HEK293 (cell line): ENCODE results near the gene CLCF1.
A peak's percentile ranks its signal among the peaks of the same experiment; 100 is the strongest.

ENCODE experiments used
- BCL11A ChIP-seq: fragments of 450-650 bp; formaldehyde crosslinking; IDR thresholded peaks from 2 replicates; pipeline ENCODE4 v1.5.1; 2016; ENCODE audit warnings: low read depth, missing biosample characterization, missing genetic modification characterization
- GFI1B ChIP-seq: fragments of 450-650 bp; formaldehyde crosslinking; IDR thresholded peaks from 2 replicates; pipeline ENCODE4 v1.5.1; 2016; ENCODE audit warnings: missing biosample characterization, missing genetic modification characterization
- IKZF3 ChIP-seq: fragments of 450-650 bp; IDR thresholded peaks from 2 replicates; pipeline ENCODE4 v1.5.0; 2018; ENCODE audit warnings: missing biosample characterization, mild to moderate bottlenecking, missing genetic modification characterization, moderate library complexity
- KLF8 ChIP-seq: fragments of 450-650 bp; formaldehyde crosslinking; IDR thresholded peaks from 2 replicates; pipeline ENCODE4 v1.5.1; 2016; ENCODE audit warnings: missing biosample characterization, missing genetic modification characterization
- SCRT1 ChIP-seq: fragments of 450-650 bp; formaldehyde crosslinking; IDR thresholded peaks from 2 replicates; pipeline ENCODE4 v1.5.1; 2016; ENCODE audit warnings: missing biosample characterization, missing genetic modification characterization, borderline replicate concordance
- SETDB1 ChIP-seq: IDR thresholded peaks from one replicate; pipeline ENCODE4 v1.6.1; 2017; ENCODE audit warnings: mild to moderate bottlenecking, low read length, moderate library complexity, mixed read lengths; ENCODE audit not compliant: insufficient read length
- WT1 ChIP-seq: fragments of 450-650 bp; formaldehyde crosslinking; IDR thresholded peaks from 2 replicates; pipeline ENCODE4 v1.5.1; 2016; ENCODE audit warnings: missing biosample characterization, missing genetic modification characterization
- ZFP3 ChIP-seq: fragments of 450-650 bp; formaldehyde crosslinking; IDR thresholded peaks from 2 replicates; pipeline ENCODE4 v1.5.1; 2016; ENCODE audit warnings: low read depth, missing biosample characterization, missing genetic modification characterization
- ZFP69B ChIP-seq: fragments of 450-650 bp; formaldehyde crosslinking; IDR thresholded peaks from 2 replicates; pipeline ENCODE4 v1.5.1; 2016; ENCODE audit warnings: missing biosample characterization, missing genetic modification characterization
- ZNF16 ChIP-seq: fragments of 450-650 bp; formaldehyde crosslinking; IDR thresholded peaks from 2 replicates; pipeline ENCODE4 v1.5.1; 2016; ENCODE audit warnings: low read depth, missing biosample characterization, missing genetic modification characterization
- ZNF169 ChIP-seq: fragments of 450-650 bp; formaldehyde crosslinking; IDR thresholded peaks from 2 replicates; pipeline ENCODE4 v1.5.1; 2016; ENCODE audit warnings: missing biosample characterization, missing genetic modification characterization
- ZNF214 ChIP-seq: fragments of 450-650 bp; formaldehyde crosslinking; IDR thresholded peaks from 2 replicates; pipeline ENCODE4 v1.5.1; 2017; ENCODE audit warnings: missing biosample characterization, mild to moderate bottlenecking, missing genetic modification characterization, borderline replicate concordance
- ZNF24 ChIP-seq: fragments of 450-650 bp; formaldehyde crosslinking; IDR thresholded peaks from 2 replicates; pipeline ENCODE4 v1.5.1; 2016; ENCODE audit warnings: missing biosample characterization, missing genetic modification characterization
- ZNF514 ChIP-seq: fragments of 450-650 bp; formaldehyde crosslinking; IDR thresholded peaks from 2 replicates; pipeline ENCODE4 v1.5.1; 2016; ENCODE audit warnings: missing biosample characterization, missing genetic modification characterization
- ZNF544 ChIP-seq: fragments of 450-650 bp; formaldehyde crosslinking; IDR thresholded peaks from 2 replicates; pipeline ENCODE4 v1.5.0; 2017; ENCODE audit warnings: missing biosample characterization, missing genetic modification characterization
- ZNF747 ChIP-seq: fragments of 450-650 bp; formaldehyde crosslinking; IDR thresholded peaks from 2 replicates; pipeline ENCODE4 v1.5.1; 2016; ENCODE audit warnings: missing biosample characterization, missing genetic modification characterization
- ZNF785 ChIP-seq: fragments of 450-650 bp; formaldehyde crosslinking; IDR thresholded peaks from 2 replicates; pipeline ENCODE4 v1.5.1; 2016; ENCODE audit warnings: missing biosample characterization, missing genetic modification characterization
- ZNF837 ChIP-seq: fragments of 450-650 bp; formaldehyde crosslinking; IDR thresholded peaks from 2 replicates; pipeline ENCODE4 v1.5.1; 2016; ENCODE audit warnings: missing biosample characterization, missing genetic modification characterization
- ZSCAN30 ChIP-seq: fragments of 450-650 bp; IDR thresholded peaks from 2 replicates; pipeline ENCODE4 v1.5.1; 2018; ENCODE audit warnings: missing biosample characterization, mild to moderate bottlenecking, missing genetic modification characterization, moderate library complexity
- TF ChIP-seq, protein P1 (sequence below): fragments of 450-650 bp; formaldehyde crosslinking; IDR thresholded peaks from 2 replicates; pipeline ENCODE4 v1.5.1; 2017; ENCODE audit warnings: missing biosample characterization, missing genetic modification characterization
- TF ChIP-seq, protein P2 (sequence below): fragments of 450-650 bp; formaldehyde crosslinking; IDR thresholded peaks from 2 replicates; pipeline ENCODE4 v1.5.1; 2016; ENCODE audit warnings: missing biosample characterization, missing genetic modification characterization
- TF ChIP-seq, protein P3 (sequence below): fragments of 450-650 bp; formaldehyde crosslinking; conservative IDR thresholded peaks from 2 replicates; pipeline ENCODE4 v1.5.1; 2016; ENCODE audit warnings: low read depth, missing biosample characterization, missing genetic modification characterization
- TF ChIP-seq, protein P4 (sequence below): fragments of 450-650 bp; formaldehyde crosslinking; IDR thresholded peaks from 2 replicates; pipeline ENCODE4 v1.5.1; 2016; ENCODE audit warnings: missing biosample characterization, missing genetic modification characterization
- TF ChIP-seq, protein P5 (sequence below): fragments of 450-650 bp; formaldehyde crosslinking; IDR thresholded peaks from 2 replicates; pipeline ENCODE4 v1.5.1; 2016; ENCODE audit warnings: missing biosample characterization, missing genetic modification characterization, low read depth

The CLCF1 gene

DNA sequence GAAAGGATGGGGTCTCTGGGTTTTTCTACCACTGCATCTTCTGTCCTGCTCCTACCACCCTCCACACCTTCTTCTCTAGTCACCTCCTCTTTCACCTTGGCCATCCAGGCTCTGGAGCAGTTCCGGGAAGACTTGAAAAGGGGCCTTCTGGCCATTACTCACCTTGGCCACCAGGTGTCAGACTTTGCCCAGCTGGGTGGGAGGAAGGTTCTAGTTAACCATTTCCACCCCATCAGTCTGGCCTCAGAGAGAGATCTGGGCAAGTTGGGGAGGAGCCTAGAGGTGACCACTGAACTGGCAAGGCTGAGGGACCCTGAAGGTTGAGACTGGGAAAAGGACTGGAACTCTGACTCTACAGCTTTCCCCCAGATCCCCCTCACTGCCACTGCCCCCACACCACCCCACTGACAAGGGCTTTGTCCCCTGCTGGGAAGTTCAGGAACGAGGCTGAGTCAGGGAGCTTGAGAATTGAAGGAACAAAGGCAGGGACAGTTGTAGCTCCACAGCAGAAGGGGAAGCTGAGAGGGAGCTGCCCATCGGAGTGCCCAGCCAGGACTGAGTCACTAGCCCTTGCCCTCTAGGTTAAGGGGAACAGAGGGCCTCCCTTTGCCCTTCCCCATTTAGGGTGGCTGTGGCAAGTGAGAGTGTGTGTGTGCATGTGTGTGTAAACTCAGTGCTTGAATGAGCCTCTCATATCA is 16.4 kb downstream of the CLCF1 start (continued):
- TF ChIP-seq GFI1B (tag by site-specific recombination) (no peak), ZFP3 (no peak), ZSCAN30 (tag by site-specific recombination) (0 out of 2 replicates have a peak, but pooled peaks have one; percentile 8), ZNF169 (tag by site-specific recombination) (no peak), BCL11A (tag by site-specific recombination) (no peak), ZFP69B (tag by site-specific recombination) (0 out of 2 replicates have a peak, but pooled peaks have one; percentile 24), IKZF3 (tag by site-specific recombination) (no peak), ZNF544 (no peak), ZNF747 (no peak), ZNF24 (tag by site-specific recombination) (no peak), ZNF514 (no peak), WT1 (tag by site-specific recombination) (no peak), ZNF16 (no peak), ZNF785 (tag by site-specific recombination) (no peak), SCRT1 (tag by site-specific recombination) (no peak), SETDB1 (no peak), ZNF214 (tag by site-specific recombination) (no peak), ZNF837 (tag by site-specific recombination) (no peak), KLF8 (tag by site-specific recombination) (0 out of 2 replicates have a peak, but pooled peaks have one; percentile 36)
- TF ChIP-seq, protein P1, sequence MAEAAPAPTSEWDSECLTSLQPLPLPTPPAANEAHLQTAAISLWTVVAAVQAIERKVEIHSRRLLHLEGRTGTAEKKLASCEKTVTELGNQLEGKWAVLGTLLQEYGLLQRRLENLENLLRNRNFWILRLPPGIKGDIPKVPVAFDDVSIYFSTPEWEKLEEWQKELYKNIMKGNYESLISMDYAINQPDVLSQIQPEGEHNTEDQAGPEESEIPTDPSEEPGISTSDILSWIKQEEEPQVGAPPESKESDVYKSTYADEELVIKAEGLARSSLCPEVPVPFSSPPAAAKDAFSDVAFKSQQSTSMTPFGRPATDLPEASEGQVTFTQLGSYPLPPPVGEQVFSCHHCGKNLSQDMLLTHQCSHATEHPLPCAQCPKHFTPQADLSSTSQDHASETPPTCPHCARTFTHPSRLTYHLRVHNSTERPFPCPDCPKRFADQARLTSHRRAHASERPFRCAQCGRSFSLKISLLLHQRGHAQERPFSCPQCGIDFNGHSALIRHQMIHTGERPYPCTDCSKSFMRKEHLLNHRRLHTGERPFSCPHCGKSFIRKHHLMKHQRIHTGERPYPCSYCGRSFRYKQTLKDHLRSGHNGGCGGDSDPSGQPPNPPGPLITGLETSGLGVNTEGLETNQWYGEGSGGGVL (tag by site-specific recombination): peak; percentile 25; the same call in 1 of the 2 replicates
- TF ChIP-seq, protein P2, sequence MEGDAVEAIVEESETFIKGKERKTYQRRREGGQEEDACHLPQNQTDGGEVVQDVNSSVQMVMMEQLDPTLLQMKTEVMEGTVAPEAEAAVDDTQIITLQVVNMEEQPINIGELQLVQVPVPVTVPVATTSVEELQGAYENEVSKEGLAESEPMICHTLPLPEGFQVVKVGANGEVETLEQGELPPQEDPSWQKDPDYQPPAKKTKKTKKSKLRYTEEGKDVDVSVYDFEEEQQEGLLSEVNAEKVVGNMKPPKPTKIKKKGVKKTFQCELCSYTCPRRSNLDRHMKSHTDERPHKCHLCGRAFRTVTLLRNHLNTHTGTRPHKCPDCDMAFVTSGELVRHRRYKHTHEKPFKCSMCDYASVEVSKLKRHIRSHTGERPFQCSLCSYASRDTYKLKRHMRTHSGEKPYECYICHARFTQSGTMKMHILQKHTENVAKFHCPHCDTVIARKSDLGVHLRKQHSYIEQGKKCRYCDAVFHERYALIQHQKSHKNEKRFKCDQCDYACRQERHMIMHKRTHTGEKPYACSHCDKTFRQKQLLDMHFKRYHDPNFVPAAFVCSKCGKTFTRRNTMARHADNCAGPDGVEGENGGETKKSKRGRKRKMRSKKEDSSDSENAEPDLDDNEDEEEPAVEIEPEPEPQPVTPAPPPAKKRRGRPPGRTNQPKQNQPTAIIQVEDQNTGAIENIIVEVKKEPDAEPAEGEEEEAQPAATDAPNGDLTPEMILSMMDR: peak; percentile 77; the same call in 1 of the 2 replicates
- TF ChIP-seq, protein P3, sequence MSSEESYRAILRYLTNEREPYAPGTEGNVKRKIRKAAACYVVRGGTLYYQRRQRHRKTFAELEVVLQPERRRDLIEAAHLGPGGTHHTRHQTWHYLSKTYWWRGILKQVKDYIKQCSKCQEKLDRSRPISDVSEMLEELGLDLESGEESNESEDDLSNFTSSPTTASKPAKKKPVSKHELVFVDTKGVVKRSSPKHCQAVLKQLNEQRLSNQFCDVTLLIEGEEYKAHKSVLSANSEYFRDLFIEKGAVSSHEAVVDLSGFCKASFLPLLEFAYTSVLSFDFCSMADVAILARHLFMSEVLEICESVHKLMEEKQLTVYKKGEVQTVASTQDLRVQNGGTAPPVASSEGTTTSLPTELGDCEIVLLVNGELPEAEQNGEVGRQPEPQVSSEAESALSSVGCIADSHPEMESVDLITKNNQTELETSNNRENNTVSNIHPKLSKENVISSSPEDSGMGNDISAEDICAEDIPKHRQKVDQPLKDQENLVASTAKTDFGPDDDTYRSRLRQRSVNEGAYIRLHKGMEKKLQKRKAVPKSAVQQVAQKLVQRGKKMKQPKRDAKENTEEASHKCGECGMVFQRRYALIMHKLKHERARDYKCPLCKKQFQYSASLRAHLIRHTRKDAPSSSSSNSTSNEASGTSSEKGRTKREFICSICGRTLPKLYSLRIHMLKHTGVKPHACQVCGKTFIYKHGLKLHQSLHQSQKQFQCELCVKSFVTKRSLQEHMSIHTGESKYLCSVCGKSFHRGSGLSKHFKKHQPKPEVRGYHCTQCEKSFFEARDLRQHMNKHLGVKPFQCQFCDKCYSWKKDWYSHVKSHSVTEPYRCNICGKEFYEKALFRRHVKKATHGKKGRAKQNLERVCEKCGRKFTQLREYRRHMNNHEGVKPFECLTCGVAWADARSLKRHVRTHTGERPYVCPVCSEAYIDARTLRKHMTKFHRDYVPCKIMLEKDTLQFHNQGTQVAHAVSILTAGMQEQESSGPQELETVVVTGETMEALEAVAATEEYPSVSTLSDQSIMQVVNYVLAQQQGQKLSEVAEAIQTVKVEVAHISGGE (tag by site-specific recombination): no peak
- TF ChIP-seq, protein P4, sequence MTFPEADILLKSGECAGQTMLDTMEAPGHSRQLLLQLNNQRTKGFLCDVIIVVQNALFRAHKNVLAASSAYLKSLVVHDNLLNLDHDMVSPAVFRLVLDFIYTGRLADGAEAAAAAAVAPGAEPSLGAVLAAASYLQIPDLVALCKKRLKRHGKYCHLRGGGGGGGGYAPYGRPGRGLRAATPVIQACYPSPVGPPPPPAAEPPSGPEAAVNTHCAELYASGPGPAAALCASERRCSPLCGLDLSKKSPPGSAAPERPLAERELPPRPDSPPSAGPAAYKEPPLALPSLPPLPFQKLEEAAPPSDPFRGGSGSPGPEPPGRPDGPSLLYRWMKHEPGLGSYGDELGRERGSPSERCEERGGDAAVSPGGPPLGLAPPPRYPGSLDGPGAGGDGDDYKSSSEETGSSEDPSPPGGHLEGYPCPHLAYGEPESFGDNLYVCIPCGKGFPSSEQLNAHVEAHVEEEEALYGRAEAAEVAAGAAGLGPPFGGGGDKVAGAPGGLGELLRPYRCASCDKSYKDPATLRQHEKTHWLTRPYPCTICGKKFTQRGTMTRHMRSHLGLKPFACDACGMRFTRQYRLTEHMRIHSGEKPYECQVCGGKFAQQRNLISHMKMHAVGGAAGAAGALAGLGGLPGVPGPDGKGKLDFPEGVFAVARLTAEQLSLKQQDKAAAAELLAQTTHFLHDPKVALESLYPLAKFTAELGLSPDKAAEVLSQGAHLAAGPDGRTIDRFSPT (tag by site-specific recombination): no peak
- TF ChIP-seq, protein P5, sequence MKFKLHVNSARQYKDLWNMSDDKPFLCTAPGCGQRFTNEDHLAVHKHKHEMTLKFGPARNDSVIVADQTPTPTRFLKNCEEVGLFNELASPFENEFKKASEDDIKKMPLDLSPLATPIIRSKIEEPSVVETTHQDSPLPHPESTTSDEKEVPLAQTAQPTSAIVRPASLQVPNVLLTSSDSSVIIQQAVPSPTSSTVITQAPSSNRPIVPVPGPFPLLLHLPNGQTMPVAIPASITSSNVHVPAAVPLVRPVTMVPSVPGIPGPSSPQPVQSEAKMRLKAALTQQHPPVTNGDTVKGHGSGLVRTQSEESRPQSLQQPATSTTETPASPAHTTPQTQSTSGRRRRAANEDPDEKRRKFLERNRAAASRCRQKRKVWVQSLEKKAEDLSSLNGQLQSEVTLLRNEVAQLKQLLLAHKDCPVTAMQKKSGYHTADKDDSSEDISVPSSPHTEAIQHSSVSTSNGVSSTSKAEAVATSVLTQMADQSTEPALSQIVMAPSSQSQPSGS (tag by site-specific recombination): no peak
